VCaP (cell line): ENCODE data around the gene LRRTM3.
A peak's percentile ranks its signal among the peaks of the same experiment; 100 is the strongest.

Experiments
- H3K27ac ChIP-seq: fragments of 450-650 bp; 2 replicates; pipeline ENCODE4 v1.5.1; 2017
- CTCF ChIP-seq: fragments of 450-650 bp; conservative IDR thresholded peaks from 2 replicates; pipeline ENCODE4 v1.5.1; 2017; ENCODE audit warnings: mild to moderate bottlenecking, moderate library complexity

The LRRTM3 gene

GRCh38 chr10:67049988-67050387 is 124.2 kb downstream of the LRRTM3 start:
- TF ChIP-seq CTCF, result no peak
- H3K27ac ChIP-seq, result peak overlapping the region; percentile 84

- peak overlapping the region; percentile 84 for H3K27ac ChIP-seq
- TF ChIP-seq CTCF, result no peak
These were observed 124.6 kb downstream of the LRRTM3 start for GRCh38 chr10:67050415-67050814.

GRCh38 chr10:67072654-67073053 is 146.8 kb downstream of the LRRTM3 start:
- no peak for TF ChIP-seq CTCF
- no peak overlapping the region for H3K27ac ChIP-seq

GRCh38 chr10:67075491-67075971 is 149.7 kb downstream of the LRRTM3 start:
- peak overlapping the region; percentile 53 for H3K27ac ChIP-seq
- TF ChIP-seq CTCF, result no peak

GRCh38 chr10:67076144-67076543 is 150.3 kb downstream of the LRRTM3 start:
- H3K27ac ChIP-seq, result peak overlapping the region; percentile 53
- no peak for TF ChIP-seq CTCF

GRCh38 chr10:67077376-67077775 is 151.5 kb downstream of the LRRTM3 start:
- TF ChIP-seq CTCF, result no peak
- no peak overlapping the region for H3K27ac ChIP-seq

GRCh38 chr10:67079126-67079525 is 153.3 kb downstream of the LRRTM3 start:
- H3K27ac ChIP-seq, result no peak overlapping the region
- no peak for TF ChIP-seq CTCF
